Measurements from ENCODE around the gene PEX5L. TPM values are rescaled to one million over a fixed set of nuclear protein-coding genes. Genes with fewer than 3 reads are reported as not detected.

PEX5L gene
- total and polyA plus RNA-seq, 3 donors from 2014 or later = 6.3 to 7.3 (median 6.6) TPM

- intact Hi-C loops (cut with DNase I; ENCODE audit: low total_unique reads) = no loop called here
These were observed 115.2 kb downstream of the PEX5L start for GRCh38 chr3:179921500-179921899.

DNA sequence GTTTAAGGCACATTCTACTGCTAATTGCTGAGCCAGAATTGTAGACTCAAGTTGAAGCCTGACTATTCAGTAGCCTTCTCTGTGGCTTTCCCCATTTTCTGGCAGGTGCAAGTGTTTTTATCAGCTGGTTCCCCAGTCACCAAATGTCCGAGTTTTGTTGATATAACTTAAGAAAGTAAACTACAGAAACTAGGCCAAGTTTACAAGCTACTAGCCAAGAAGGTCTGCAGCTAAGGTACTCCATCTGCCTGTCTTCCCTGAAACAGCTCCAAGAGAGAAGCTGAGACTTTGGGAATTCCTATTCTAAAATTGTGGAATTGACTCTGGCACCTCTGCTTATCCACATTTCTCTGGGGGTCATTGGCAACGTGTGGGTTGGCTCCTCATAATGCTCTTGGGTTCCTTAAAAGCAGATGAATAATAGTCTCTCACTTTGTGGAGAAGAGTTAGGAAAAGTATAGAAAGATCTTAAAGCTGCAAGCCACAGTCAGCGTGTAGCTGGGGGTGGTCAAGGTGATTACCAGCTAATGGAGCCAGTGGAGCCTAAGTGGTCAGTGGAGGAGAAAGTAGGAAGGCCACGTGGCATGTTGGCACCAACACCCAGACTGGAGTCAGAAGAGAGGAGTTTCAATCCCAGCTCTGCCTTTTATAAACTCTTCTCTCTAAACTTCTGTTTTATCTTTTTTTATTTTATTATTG, 128.8 kb downstream of the PEX5L start:
- intact Hi-C loops (cut with DNase I; ENCODE audit: low total_unique reads) = no loop called here
- 65 to 73% methylated on average over 4 of the region's 4 CpGs for WGBS, 2 donors
- no peak overlapping the region for H3K27ac ChIP-seq
- DNase-seq = no peak
- TF ChIP-seq CTCF (IDR thresholded peaks at IDR 0.05) (no peak), POLR2A (IDR thresholded peaks at IDR 0.05) (no peak)
- H3K27me3 ChIP-seq = no peaks in the 10 kb centered on the region
- no peak overlapping the region for H3K4me3 ChIP-seq
- no peaks in the 10 kb centered on the region for H3K36me3 ChIP-seq (ENCODE audit: low read depth, missing control alignments)
- no peaks in the 10 kb centered on the region for H3K9me3 ChIP-seq
- H3K4me1 ChIP-seq = no peaks in the 10 kb centered on the region

More at GRCh38 chr3:179921500-179921899, 115.2 kb downstream of the PEX5L start:
- DNase-seq = no peak
- no peaks in the 10 kb centered on the region for H3K4me1 ChIP-seq
- H3K4me3 ChIP-seq = no peak overlapping the region
- no peaks in the 10 kb centered on the region for H3K9me3 ChIP-seq
- TF ChIP-seq CTCF (IDR thresholded peaks at IDR 0.05) (no peak), POLR2A (IDR thresholded peaks at IDR 0.05) (no peak)
- H3K27me3 ChIP-seq = no peaks in the 10 kb centered on the region
- H3K36me3 ChIP-seq (ENCODE audit: low read depth, missing control alignments) = no peaks in the 10 kb centered on the region
- 52 to 54% methylated on average over 4 of the region's 4 CpGs for whole genome bisulfite sequencing, 2 donors
- no peak overlapping the region for H3K27ac ChIP-seq

- WGBS, 2 donors = 73 to 79% methylated on average over 10 of the region's 10 CpGs
- TF ChIP-seq CTCF (IDR thresholded peaks at IDR 0.05) (no peak), POLR2A (IDR thresholded peaks at IDR 0.05) (no peak)
- intact Hi-C loops (cut with DNase I; ENCODE audit: low total_unique reads) = no loop called here
These were observed 134.7 kb downstream of the PEX5L start for GRCh38 chr3:179902061-179902460.

DNA sequence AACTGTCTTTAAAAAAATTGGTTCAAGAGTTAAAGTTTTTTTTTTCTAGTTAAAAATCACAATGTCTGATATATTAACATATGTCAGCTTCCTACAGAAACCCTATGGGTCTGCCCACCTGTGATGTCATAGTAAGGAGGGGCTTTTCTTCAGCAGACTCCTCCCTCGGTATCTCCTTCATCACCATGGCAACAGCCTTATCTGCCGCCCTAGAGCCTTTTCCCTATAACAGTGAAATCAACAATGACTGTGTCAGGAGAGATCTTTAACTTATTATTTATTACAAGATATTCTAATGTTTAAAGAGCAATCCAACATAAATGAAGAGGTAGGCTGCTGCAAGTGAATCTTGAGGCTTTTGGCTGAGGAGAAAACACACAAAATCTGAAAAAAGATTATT, 138.7 kb downstream of the PEX5L start:
- no peaks in the 10 kb centered on the region for H3K36me3 ChIP-seq (ENCODE audit: low read depth, missing control alignments)
- intact Hi-C loops (cut with DNase I; ENCODE audit: low total_unique reads) = no loop called here
- no peaks in the 10 kb centered on the region for H3K9me3 ChIP-seq
- H3K4me1 ChIP-seq = no peaks in the 10 kb centered on the region
- 14 to 15% methylated on average over 2 of the region's 2 CpGs for WGBS, 2 donors
- H3K4me3 ChIP-seq = no peak overlapping the region
- no peak for DNase-seq
- H3K27ac ChIP-seq = no peak overlapping the region
- TF ChIP-seq CTCF (IDR thresholded peaks at IDR 0.05) = no peak
- no peak for TF ChIP-seq POLR2A (IDR thresholded peaks at IDR 0.05)
- H3K27me3 ChIP-seq = no peaks in the 10 kb centered on the region

More at GRCh38 chr3:179902061-179902460, 134.7 kb downstream of the PEX5L start:
- Histone ChIP-seq H3K4me1 (no peaks in the 10 kb centered on the region), H3K27ac (no peak overlapping the region), H3K36me3 (ENCODE audit: low read depth, missing control alignments) (no peaks in the 10 kb centered on the region), H3K27me3 (no peaks in the 10 kb centered on the region), H3K9me3 (no peaks in the 10 kb centered on the region), H3K4me3 (no peak overlapping the region)
- no peak for DNase-seq

- Histone ChIP-seq H3K27ac (no peak overlapping the region), H3K9me3 (no peaks in the 10 kb centered on the region), H3K36me3 (ENCODE audit: low read depth, missing control alignments) (no peaks in the 10 kb centered on the region), H3K27me3 (no peaks in the 10 kb centered on the region), H3K4me1 (no peaks in the 10 kb centered on the region), H3K4me3 (no peak overlapping the region)
- TF ChIP-seq POLR2A (IDR thresholded peaks at IDR 0.05) = no peak
- no peak for TF ChIP-seq CTCF (IDR thresholded peaks at IDR 0.05)
- intact Hi-C loops (cut with DNase I; ENCODE audit: low total_unique reads) = no loop called here
- DNase-seq = no peak
- WGBS, 2 donors = 78 to 88% methylated on average over 4 of the region's 4 CpGs
These were observed 139.5 kb downstream of the PEX5L start for GRCh38 chr3:179897231-179897630.
